ENCODE results near the gene DIS3L2.
"Not testable (repeated sequence)": the region's sequence is repeated elsewhere in the genome, so short reads cannot be mapped to it uniquely, and the experiment has no call there.

DIS3L2 gene

DNA sequence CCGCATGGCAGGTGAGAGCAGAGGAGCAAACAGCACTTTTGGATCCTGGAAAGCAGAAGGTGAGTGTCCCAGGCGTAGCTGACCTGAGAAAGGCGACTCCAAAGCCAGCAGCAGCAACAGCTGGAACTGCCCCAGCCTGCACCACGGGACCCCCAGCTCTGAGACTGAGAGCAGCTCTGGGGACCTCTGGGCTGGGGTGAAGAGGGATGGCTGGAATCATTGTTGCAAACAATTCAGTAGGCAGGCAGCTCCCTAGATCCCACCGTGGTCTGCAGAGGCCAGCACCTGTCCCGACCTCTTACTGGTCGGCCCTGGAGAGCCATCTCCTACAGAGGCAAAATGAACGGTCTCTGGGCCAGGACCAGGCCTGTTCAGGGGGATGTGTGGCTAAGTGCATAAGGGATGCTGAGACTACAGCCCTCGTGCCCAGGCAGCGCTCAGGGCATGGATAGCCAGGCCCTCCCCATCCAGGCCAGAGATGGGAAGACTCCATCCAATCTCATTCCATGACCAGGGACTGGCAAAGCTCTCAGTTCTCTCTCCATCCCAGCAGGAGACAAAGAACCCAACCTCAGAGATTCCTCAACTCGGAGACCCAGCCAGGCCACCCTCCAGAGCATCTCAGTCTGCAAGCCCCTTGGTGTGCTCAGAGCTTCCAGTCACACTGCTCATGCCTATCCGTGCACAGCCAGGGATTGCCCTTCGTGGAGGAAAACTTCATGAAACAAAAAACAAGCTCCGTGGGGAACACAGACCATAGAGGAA, 378.8 kb downstream of the DIS3L2 start:
- DNase-seq: no peak

- no peak for DNase-seq
Measured at GRCh38 chr2:232341061-232341738, 379.7 kb downstream of the DIS3L2 start.

DNA sequence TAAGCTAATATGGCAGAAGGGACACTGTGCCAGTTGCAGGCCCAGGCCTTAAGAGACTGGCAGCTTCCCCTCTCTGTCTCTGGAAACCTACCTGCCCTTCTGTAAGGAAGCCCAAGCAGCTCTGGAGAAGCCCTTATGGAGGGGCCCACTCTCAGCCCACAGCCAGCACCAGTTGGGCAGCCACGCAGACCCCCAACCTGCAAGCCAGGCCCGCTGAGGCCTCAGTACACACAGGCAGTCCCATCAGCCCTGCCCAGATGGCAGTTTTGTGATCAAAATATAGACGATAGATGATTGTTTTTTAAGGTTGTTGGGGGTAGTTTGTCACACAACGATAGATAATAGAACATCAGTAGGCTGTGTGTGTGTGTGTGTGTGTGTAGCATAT, 380.2 kb downstream of the DIS3L2 start:
- no peak for DNase-seq

GRCh38 chr2:232342635-232343565, 381.4 kb downstream of the DIS3L2 start:
- DNase-seq: no peak

GRCh38 chr2:232343821-232344220, 382.3 kb downstream of the DIS3L2 start:
- DNase-seq: no peak

DNA sequence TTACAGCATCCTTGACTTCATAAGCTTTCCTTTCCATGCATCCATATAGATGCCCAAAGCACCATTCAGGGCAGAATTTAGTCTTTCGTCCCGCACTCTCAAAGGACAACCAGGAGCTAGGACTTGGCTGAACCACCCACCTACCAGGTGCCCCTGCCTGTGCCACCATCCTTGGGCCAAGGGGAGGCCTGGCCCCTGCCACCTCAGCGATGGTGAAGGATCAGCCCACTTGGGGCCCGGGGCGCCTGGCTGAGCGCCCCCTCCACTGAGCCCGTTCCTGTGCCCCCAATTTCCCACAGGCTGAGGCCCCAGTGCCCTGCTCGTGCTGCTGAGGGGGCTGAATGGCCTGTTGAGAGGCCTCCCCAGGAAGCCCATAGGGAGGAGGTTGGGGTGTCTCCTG, 383.7 kb downstream of the DIS3L2 start:
- no peak for DNase-seq

- DNase-seq: no peak
Measured at GRCh38 chr2:232347369-232347768, 385.9 kb downstream of the DIS3L2 start.

DNA sequence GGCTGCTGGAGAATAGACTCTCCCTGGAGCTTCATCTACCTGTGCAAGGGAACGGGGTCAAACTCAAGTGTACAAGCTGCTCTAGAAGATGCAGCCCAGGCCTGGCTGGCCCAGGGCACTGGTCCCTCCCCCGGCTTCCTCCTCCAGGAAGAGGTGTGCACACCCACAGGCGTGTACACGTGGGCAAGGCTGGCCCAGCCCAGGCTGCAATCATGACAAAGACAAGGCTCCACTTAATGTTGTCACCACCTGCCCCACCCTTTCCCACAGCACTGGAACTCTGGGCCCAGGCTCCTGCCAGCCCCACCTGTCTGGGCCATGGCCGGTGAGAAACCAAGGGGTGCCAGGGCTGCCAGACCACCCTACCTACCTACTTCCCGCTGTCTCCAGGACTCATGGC, 387.4 kb downstream of the DIS3L2 start:
- DNase-seq: no peak

GRCh38 chr2:232349546-232349945, 388.0 kb downstream of the DIS3L2 start:
- DNase-seq: no peak

DNA sequence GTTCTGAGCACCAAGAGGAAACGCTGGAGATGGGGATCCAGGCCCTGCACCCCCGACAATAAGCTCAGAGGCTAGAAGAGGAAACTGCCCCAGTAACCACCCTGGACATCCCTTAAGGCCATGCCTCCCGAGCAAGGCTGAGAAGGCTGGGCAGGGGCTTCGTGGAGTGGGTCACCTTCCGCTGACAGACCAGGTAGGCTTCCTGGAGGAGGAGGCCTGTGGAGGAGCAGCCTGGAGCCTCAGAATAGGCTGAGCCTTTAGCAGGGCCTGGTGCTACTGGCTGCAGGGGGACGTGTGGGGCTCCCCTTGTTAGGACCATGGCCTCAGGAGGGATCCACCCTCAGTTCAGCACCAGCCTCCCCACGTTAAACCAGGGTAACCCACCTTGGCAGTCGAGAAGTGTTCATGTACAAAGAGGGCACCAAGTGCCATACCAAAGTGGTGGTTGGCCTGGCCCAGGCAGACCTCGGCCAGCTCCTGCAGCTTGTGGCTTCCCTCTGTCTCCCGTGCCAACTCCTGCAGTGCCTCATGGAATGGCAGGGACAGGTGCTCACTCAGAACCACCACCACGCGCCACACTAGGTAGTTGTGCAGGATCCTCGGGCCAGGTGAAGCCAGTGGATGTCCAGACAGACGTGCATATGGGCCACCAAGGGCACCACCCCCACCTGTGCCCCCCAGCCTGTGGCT, 388.6 kb downstream of the DIS3L2 start:
- no peak for DNase-seq

- DNase-seq: no peak
Measured at GRCh38 chr2:232350804-232351685, 389.5 kb downstream of the DIS3L2 start.

DNA sequence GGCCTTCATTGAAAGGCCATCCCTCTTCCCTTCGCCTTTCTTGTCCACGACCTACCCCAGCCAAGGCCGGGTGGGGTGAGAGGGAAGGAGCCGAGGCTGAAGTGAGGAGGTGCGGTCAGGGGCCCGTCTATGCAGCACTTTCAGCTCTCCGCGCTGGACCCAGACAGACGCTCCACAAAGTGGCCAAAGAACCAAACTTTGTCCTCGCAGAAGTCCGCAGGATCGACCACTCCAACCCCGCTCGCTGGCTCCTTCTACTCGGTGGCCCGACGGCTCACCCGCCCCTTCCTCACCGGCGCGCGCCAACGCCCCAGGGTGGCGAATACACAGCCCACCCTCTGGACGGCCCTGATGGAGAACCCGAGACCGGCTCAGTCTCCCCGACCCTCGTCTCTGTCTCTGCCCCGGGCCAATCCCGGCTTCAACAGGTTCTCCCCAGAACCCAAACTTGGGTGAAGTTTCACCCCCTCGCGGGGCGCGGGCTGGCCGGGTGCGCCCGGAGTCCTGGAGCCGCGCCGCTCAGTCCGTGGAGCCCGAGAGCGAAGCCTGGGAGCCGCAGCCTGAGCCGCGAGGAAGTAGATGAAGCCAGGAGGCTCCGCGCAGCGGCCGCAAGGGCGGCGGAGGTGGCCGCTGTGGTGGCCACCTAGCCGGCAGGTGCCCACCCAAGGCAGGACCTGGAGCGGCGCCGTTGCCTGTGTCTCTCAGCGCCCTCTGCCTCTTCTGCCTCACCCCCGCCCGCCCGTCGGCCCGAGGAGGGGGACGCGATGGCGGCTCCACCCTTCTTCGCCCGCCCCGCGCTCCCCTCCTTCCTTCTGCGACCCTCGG, 390.4 kb downstream of the DIS3L2 start:
- no peak for DNase-seq

DNA sequence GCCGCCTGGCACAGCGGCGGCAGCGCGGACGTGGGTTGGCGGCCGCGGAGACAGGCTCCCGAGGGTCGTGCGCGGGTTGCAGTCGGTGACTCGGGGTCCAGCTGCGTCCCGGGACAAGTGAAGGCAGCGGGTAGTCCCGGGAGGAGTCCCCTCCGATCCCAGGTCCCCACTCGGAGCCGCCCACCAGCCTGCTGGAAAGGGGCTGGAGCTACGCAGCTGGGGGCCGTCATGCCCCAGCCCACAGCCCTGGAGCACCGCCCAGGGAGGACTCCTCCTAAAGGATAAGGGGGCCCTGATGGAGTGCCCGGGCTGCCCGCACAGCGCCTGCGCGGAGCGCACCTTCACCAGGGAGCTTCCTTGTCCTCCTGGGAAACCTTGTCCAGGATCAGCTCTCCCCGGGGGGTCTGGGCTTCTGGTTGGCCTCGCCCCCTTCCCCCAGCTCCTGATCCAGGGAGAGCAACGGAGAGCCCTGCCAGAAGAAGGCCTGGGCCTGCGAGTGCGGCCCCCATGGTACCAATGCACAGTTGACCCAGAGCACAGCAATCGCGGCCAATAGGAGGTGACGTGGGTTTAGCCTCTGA, 391.1 kb downstream of the DIS3L2 start:
- DNase-seq: no peak

DNA sequence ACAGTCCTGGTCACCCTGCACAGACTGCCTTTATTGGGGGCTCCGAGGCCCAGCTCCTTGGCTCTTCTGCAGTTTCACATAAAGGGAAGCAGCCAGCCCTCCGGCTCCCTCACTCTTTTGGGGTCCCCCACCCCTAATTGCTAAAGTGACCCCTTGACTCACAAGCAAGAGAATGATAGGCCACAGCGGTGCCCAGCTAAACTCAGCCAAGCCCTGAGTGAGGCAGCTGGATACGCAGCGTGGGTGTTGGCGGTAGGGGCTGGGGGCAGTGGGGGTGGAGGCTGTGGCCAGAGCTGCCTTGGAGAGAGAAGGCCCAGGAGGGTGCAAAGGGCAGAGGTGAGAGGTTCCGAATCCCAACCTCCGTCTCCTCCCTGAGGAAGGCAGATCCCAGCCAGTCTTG, 391.6 kb downstream of the DIS3L2 start:
- no peak for DNase-seq

DNA sequence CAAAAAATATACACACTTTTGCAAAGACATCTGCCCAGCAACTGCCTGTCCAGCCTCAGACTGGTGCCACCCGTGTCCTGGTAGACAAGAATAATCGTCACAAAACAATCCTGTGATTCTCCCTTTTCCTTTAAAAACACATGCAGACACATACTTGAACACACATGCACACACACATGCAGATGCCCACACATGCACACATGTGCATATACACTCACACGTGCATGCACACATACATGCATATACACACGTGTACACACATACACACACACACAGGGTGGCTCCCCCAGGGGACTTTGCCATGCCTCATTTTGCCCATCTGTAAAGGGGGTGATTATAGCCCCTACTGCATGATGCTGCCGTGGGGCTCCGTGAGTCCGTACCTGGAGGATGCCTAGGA, 392.1 kb downstream of the DIS3L2 start:
- DNase-seq: no peak

GRCh38 chr2:232354069-232354468, 392.6 kb downstream of the DIS3L2 start:
- DNase-seq: no peak

- no peak for DNase-seq
Measured at GRCh38 chr2:232361646-232362045, 400.1 kb downstream of the DIS3L2 start.

DNA sequence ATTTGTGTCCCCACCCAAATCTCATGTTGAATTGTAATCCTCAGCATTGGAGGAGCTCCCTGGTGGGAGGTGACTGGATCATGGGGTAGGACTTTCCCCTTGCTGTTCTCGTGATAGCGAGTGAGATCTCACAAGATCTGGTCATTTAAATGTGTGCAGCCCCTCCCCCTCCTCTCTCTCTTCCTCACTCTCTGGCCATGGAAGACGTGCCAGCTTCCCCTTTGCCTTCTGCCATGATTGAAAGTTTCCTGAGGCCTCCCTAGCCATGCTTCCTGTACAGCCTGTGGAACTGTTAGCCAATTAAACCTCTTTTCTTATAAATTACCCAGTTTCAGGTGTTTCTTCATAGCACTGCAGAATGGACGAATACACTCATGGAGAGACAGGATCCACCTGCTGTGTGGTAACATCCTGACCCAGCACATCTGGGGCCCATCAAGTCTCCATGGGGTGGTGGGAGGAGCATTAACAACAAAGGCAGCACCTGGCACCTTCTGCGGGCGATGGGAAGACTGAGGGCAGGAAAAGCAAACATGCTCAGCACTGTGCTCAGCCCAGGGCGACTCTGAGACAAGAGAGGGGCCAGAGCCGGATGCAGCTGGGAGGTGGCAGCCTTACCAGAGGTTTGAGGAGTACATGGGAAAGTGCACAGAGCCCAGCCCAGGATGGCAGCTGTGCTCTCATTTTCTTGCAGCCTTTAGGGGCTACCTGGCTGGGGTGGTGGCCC, 400.8 kb downstream of the DIS3L2 start:
- no peak for DNase-seq

GRCh38 chr2:232363064-232363783, 401.7 kb downstream of the DIS3L2 start:
- DNase-seq: not testable (repeated sequence)

All from NCI-H774 (cell line).